SJSA1 (cell line): ENCODE results near the gene SHLD1. TPM values are rescaled to one million over a fixed set of nuclear protein-coding genes. Genes with fewer than 3 reads are reported as not detected.
"Not testable (repeated sequence)": the region's sequence is repeated elsewhere in the genome, so short reads cannot be mapped to it uniquely, and the experiment has no call there.

Experiments
- DNase-seq, 2 experiments: peaks; one replicate each; pipeline ENCODE4 v3.0.0-alpha.2; 2015 to 2020; ENCODE audit warnings: low spot score in 2 of 2, low read depth in 1 of 2
- H3K27ac ChIP-seq: fragments of 250-450 bp; sonication (Bioruptor Pico); 2 replicates; pipeline ENCODE4 v1.5.1; 2020; ENCODE audit warnings: mild to moderate bottlenecking, moderate library complexity
- H3K27me3 ChIP-seq: fragments of 250-450 bp; sonication (Bioruptor Pico); replicated peaks from 2 replicates; pipeline ENCODE4 v1.5.1; 2020; ENCODE audit warnings: mild to moderate bottlenecking, moderate library complexity
- H3K36me3 ChIP-seq: fragments of 250-450 bp; sonication (Bioruptor Pico); 2 replicates; pipeline ENCODE4 v1.5.1; 2020; ENCODE audit warnings: mild to moderate bottlenecking
- H3K4me1 ChIP-seq: fragments of 250-450 bp; sonication (Bioruptor Pico); replicated peaks from 2 replicates; pipeline ENCODE4 v1.6.1; 2021; ENCODE audit warnings: mild to moderate bottlenecking
- H3K4me3 ChIP-seq: fragments of 250-450 bp; sonication (Bioruptor Pico); 2 replicates; pipeline ENCODE4 v1.5.1; 2020; ENCODE audit warnings: mild to moderate bottlenecking
- H3K9me3 ChIP-seq: fragments of 250-450 bp; sonication (Bioruptor Pico); replicated peaks from 2 replicates; pipeline ENCODE4 v1.5.1; 2020; ENCODE audit warnings: mild to moderate bottlenecking
- total RNA-seq: library from RNA; depleted of rRNA; stranded (reverse); fragments of >200 nt; shearing (Covaris generic); gene quantifications from 2 replicates; pipeline ENCODE4 v1.2.3, GENCODE V29; 2014; rRNA removed

Gene SHLD1, protein sequence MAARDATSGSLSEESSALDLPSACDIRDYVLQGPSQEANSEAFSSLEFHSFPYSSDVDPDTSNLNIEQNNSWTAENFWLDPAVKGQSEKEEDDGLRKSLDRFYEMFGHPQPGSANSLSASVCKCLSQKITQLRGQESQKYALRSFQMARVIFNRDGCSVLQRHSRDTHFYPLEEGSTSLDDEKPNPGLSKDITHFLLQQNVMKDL
- total RNA-seq: 1.6 and 2.6 TPM in 2 replicates

- no peaks in the 10 kb centered on the region for H3K9me3 ChIP-seq
- H3K4me3 ChIP-seq: peak within 1 kb of the TSS; percentile 36
- H3K27me3 ChIP-seq: no peaks in the 10 kb centered on the region; the same call in 1 of the 2 replicates
- peak; percentile 64 to 80 for DNase-seq
- H3K4me1 ChIP-seq: no peaks in the 10 kb centered on the region
- H3K27ac ChIP-seq: peak within 1 kb of the TSS; percentile 23; the same call in 1 of the 2 replicates
- H3K36me3 ChIP-seq: no peaks in the 10 kb centered on the region
Observed at GRCh38 chr20:5749952-5750779, at the start of gene SHLD1. SHLD1 (plus strand) TSS chr20:5750401; CDS start chr20:5772866, 22,465 bp downstream.

DNA sequence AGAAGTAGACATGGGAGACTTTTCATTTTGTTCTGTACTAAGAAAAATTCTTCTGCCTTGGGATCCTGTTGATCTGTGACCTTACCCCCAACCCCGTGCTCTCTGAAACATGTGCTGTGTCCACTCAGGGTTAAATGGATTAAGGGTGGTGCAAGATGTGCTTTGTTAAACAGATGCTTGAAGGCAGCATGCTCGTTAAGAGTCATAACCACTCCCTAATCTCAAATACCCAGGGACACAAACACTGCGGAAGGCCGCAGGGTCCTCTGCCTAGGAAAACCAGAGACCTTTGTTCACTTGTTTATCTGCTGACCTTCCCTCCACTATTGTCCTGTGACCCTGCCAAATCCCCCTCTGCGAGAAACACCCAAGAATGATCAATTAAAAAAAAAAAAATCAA is 47.9 kb upstream of the SHLD1 start:
- H3K27me3 ChIP-seq, H3K4me3 ChIP-seq, H3K9me3 ChIP-seq, H3K4me1 ChIP-seq, H3K27ac ChIP-seq, H3K36me3 ChIP-seq, DNase-seq: not testable (repeated sequence)

GRCh38 chr20:5703681-5704101 is 46.5 kb upstream of the SHLD1 start:
- Histone ChIP-seq H3K9me3 (no peaks in the 10 kb centered on the region), H3K36me3 (no peaks in the 10 kb centered on the region), H3K4me1 (no peaks in the 10 kb centered on the region), H3K27ac (no peak overlapping the region), H3K27me3 (peaks cover 7% of the 10 kb centered on the region; the same call in 1 of the 2 replicates), H3K4me3 (no peak overlapping the region)
- DNase-seq: no peak

- DNase-seq: no peak
- H3K27me3 ChIP-seq: peaks cover 7% of the 10 kb centered on the region; the same call in 1 of the 2 replicates
- H3K27ac ChIP-seq: no peak overlapping the region
- no peaks in the 10 kb centered on the region for H3K4me1 ChIP-seq
- H3K36me3 ChIP-seq: no peaks in the 10 kb centered on the region
- H3K9me3 ChIP-seq: no peaks in the 10 kb centered on the region
- H3K4me3 ChIP-seq: no peak overlapping the region
Observed at GRCh38 chr20:5705827-5706226, 44.4 kb upstream of the SHLD1 start.

DNA sequence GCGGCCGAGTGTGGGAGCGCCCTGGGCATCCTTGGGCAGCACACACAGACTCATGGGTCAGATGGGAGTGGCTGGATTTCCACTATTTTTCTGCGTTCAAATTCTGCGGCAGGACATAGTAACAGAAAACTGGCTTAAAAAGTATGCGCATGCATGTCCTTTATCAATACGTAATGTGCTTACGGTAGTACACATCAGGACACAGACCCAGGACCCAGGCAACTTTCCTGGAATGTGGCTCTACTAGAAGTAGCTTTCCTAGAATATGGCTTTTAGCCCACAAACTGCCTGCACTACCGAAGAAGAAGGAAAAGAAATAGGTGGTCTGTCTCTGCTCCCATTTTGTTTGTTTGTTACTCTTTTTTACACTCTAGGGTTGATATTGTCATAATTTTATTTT is 43.4 kb upstream of the SHLD1 start:
- DNase-seq: no peak
- no peaks in the 10 kb centered on the region for H3K9me3 ChIP-seq
- peaks cover 7% of the 10 kb centered on the region; the same call in 1 of the 2 replicates for H3K27me3 ChIP-seq
- H3K27ac ChIP-seq: no peak overlapping the region
- no peaks in the 10 kb centered on the region for H3K36me3 ChIP-seq
- no peaks in the 10 kb centered on the region for H3K4me1 ChIP-seq
- no peak overlapping the region for H3K4me3 ChIP-seq

DNA sequence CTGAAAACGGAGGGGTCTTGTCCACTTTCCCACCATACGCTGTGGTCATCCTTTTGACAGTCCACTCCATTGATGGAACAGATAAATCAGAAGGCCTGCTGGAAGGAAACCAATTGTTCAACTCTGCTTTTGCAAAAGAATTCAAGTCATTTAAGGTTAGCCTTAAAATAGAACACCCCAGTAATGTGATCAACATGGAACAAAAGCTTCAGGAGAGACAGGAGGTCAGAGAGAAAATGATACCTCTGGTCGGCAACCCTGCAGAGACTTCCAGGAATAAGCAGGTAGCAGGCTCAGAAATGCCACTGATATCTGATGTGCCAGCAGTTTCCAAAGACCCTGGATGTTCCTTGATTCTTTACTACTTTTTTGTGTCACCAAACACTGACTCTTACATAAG is 39.6 kb upstream of the SHLD1 start:
- Histone ChIP-seq H3K27ac (no peak overlapping the region), H3K4me1 (no peaks in the 10 kb centered on the region), H3K36me3 (no peaks in the 10 kb centered on the region), H3K9me3 (no peaks in the 10 kb centered on the region; the same call in 1 of the 2 replicates), H3K4me3 (no peak overlapping the region), H3K27me3 (0 out of 2 replicates have a peak, but pooled peaks cover 3% of the 10 kb centered on the region)
- DNase-seq: no peak

DNA sequence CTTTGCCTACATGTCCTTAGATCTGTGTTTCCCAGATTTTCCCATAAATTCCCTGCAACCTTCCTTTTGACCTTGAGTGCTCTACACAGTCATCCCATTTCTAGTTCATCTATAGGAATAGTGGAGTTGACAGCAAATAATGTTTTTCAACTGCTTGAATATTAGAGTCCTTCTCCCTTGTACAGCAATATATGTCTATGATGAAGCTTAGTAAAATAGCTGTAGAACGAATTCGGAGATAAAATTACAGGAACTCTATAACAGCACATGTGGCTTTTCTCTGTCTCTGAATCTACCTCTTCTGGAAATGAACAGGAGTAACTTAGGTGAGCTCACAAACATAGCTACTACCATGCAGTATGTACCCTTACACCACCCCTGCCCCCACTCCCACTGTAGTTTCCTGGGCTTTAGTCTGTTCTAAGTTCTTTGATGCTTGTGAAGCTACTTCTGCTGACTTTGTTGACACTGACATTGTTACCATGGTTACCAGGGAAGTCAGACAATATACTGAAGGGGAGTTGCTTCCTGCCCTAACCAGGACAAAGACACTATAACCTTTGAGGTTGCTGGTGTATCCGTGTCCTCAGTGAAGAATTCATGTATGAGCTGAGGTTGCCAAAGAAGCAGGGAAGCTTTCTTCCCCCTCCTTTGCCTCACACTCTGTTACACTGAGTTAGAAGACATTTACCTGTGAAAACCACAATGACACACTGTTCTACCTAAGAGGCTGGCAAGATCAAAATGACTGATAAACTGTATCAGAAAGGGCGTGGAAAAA is 35.8 kb upstream of the SHLD1 start:
- no peak for DNase-seq
- no peaks in the 10 kb centered on the region; the same call in 1 of the 2 replicates for H3K9me3 ChIP-seq
- H3K27me3 ChIP-seq: 0 out of 2 replicates have a peak, but pooled peaks cover 3% of the 10 kb centered on the region
- no peak overlapping the region for H3K27ac ChIP-seq
- no peaks in the 10 kb centered on the region for H3K4me1 ChIP-seq
- H3K4me3 ChIP-seq: no peak overlapping the region
- no peaks in the 10 kb centered on the region for H3K36me3 ChIP-seq

DNA sequence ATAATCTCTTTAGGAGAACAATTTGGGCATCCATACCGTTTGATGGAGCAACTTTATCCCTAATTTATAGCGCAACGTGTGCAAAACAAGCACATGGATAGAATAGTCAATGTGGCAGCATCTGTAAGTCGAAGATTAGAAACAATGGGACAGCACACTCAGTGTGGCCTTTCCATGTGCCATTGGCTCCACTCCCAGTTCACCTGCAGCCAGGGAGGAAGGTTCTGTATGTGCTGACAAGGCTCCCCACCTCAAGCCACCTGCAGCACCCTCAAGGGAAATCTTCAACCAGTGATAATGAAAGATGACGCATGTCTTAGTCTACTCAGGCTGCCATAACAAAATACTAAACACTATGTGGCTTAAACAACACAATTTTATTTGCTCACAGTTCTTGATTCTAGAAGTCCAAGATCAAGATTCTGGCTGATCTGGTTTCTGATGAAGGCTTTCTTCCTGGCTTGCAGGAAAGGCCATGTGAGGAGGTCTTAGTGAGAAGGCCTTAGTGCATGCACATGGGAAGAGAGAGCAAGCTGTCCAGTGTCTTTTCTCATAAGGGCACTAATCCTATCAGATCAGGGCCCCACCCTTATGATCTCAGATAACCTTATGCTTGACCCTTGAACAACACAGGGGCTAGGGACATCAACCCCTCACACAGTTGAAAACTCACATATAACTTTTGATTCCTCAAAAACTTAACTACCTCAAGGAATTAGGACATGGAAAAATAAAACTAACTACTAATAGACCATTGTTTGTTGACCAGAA is 34.9 kb upstream of the SHLD1 start:
- no peak overlapping the region for H3K27ac ChIP-seq
- no peak for DNase-seq
- H3K36me3 ChIP-seq: no peaks in the 10 kb centered on the region
- no peak overlapping the region for H3K4me3 ChIP-seq
- peaks cover 6% of the 10 kb centered on the region; the same call in 1 of the 2 replicates for H3K27me3 ChIP-seq
- no peaks in the 10 kb centered on the region; the same call in none of the 2 replicates for H3K9me3 ChIP-seq
- no peaks in the 10 kb centered on the region for H3K4me1 ChIP-seq

DNA sequence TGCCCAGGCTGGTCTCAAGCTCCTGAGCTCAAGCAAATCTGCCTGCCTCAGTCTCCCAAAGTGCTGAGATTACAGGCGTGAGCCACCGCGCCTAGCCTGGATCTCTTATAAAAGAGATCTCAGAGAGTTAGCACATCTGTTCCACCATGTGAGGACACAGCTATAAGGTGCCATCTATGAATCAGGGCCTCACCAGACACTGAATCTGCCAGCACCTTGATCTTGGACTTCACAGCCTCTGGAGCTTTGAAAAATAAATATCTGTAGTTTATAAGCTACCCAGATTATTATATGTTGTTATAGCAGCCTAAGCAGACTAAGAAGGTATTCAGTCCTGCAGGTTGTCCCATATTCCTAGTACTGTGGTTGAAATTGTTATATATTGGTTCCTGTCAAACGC is 33.2 kb upstream of the SHLD1 start:
- Histone ChIP-seq H3K4me3 (no peak overlapping the region), H3K27me3 (peaks cover 8% of the 10 kb centered on the region; the same call in 1 of the 2 replicates), H3K36me3 (no peaks in the 10 kb centered on the region), H3K9me3 (no peaks in the 10 kb centered on the region; the same call in none of the 2 replicates), H3K27ac (no peak overlapping the region), H3K4me1 (no peaks in the 10 kb centered on the region)
- DNase-seq: no peak

GRCh38 chr20:5718896-5719595 is 31.2 kb upstream of the SHLD1 start:
- Histone ChIP-seq H3K36me3 (no peaks in the 10 kb centered on the region), H3K4me3 (no peak overlapping the region), H3K9me3 (no peaks in the 10 kb centered on the region; the same call in none of the 2 replicates), H3K4me1 (no peaks in the 10 kb centered on the region), H3K27ac (no peak overlapping the region), H3K27me3 (peaks cover 5% of the 10 kb centered on the region; the same call in 1 of the 2 replicates)
- no peak for DNase-seq

DNA sequence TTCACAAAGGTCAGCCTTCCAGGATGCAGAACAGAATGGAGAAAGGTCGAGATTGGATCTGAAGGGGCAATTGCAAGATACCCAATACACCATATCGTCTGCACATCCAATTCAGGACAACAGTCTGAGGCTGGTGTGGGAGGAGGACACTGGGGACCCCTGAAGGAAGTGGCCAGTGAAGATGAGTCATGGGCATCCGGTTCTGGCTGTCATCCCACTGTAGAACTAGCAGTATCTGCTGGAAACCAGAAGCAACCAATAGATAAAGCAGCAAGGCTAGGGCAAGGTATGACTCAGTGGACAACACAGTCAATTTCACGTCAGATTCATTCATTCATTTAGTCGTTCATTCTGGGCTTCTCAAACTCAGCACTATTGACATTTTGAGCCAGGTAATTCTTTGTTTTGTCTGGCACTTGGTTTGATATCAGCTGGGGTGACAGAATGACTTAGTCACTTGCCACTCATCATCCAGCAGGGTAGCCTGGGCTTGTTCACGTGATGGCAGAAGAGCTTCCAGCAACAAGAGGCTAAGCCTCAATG is 30.3 kb upstream of the SHLD1 start:
- H3K36me3 ChIP-seq: no peaks in the 10 kb centered on the region
- H3K27me3 ChIP-seq: peaks cover 5% of the 10 kb centered on the region; the same call in 1 of the 2 replicates
- no peaks in the 10 kb centered on the region for H3K4me1 ChIP-seq
- no peak overlapping the region for H3K27ac ChIP-seq
- no peaks in the 10 kb centered on the region; the same call in none of the 2 replicates for H3K9me3 ChIP-seq
- no peak overlapping the region for H3K4me3 ChIP-seq
- DNase-seq: no peak

DNA sequence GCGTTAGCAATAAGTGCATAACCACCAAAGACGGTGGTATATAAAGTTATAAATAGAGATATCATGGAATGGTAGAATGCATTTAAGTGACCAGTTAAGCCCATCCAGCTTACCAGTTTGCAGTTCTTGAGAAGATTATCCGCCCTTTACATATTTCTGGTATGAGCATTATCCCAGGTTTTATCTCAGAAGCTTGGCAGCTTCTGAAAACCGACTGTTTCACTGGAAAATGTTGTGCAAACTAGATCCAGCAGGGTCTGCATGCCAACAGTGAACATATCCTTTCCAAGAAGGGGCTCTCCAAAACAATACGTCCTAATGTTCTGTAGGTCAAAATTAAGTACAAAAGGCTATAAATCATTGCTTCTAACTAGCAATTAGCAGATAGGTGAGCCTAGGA is 29.5 kb upstream of the SHLD1 start:
- Histone ChIP-seq H3K4me1 (no peaks in the 10 kb centered on the region), H3K27me3 (peaks cover 5% of the 10 kb centered on the region; the same call in 1 of the 2 replicates), H3K36me3 (no peaks in the 10 kb centered on the region), H3K4me3 (no peak overlapping the region), H3K27ac (no peak overlapping the region), H3K9me3 (no peaks in the 10 kb centered on the region; the same call in 1 of the 2 replicates)
- no peak for DNase-seq
